ENCODE measurements around the gene NAV2. TPM values are rescaled to one million over a fixed set of nuclear protein-coding genes. Genes with fewer than 3 reads are reported as not detected.

Gene NAV2
- total RNA-seq, 1 donor from 2014 or later: 17.6 TPM

DNA sequence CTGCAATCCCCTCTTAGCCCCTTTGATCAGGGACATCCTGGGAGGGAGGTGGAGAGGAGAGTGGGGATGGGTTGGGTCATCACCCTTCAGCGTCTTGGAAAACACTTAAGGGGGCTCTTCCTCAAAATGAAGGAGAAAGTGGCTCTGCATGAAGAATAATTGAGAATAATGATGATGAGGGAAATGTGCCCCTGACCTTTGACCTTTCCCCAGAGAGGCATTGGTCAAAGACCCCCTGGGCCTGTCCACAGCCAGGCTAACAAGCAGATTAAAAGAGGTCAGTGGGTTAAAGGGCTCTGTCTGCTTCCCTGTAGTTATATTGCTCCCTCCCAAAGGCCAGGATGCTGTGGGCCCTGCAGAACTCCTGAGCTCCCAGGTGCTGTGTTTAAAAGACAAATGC, 68.7 kb downstream of the NAV2 start:
- no peak for DNase-seq

DNA sequence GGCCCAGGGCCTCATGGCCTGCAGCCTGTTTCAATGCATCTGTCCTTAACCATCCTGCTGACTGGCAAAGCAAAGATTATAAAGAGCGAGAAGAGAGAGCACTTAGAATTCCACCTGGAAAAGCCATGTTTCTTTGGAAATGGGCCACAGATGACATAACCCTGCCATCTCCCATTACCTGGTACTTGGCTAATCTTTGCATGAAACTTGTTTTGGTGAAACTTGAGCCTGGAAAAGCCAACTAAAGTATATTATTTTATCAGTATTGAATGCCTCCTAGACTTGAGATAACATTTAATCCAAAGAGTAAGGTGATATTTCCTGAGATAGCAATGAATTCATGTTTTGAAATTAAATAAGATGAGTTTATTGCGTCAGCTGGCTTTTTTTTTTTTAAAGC, 72.6 kb downstream of the NAV2 start:
- no peak for DNase-seq

DNA sequence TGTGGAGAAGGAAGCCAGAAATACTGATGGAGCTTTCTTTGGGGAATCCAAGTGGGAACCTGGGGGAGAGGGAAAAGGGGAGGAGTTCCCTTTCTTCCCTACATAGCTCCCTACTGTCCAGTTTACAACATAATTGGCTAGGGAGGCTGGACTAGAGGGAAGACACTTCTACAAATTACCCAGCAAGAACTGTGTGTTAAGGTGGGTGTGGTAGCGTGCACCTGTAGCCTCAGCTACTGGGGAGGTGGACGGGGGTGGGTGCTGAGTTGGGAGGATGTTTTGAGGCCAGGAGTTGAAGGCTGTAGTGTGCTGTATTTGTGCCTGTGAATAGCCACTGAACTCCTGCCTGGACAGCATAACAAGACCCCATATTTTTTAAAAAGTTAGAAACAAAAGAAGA, 74.0 kb downstream of the NAV2 start:
- no peak for DNase-seq

DNA sequence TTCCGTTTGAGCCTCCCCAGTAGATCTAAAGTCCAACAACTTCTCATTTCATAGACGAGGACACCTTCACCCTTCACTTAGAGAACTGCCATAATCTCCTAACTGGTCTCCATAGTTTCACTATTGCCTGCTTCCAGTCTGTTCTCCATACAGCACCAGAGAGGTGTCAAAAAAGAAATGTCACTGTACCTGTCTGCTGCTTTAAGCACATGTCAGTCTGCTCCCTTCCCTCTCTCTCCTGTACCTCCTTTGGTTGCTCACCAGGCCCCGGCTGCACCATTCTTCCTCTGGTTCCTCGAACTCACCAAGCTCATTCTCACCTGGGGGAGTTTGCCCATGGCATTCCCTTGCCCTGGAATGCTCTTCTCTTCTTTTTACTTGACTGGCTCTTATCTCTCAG, 75.8 kb downstream of the NAV2 start:
- no peak for DNase-seq

DNA sequence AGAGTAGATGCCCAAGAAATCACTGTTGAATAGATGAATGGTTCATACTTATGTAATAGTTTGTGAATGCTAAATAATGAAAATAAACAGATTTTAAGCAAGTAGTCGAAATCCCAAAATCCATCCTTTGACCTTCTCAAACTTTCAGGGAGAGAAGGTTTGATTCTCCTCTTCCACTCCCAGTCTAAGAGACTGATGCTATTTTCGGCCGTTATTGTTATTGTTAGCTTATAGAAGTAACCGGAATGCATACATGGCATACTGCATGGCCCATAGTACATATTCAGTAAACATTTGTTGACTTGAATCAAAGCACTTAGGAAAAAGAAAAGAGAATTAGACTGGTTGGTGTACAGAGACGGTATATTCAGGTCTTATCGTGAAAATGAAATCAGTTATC, 76.6 kb downstream of the NAV2 start:
- DNase-seq: no peak

DNA sequence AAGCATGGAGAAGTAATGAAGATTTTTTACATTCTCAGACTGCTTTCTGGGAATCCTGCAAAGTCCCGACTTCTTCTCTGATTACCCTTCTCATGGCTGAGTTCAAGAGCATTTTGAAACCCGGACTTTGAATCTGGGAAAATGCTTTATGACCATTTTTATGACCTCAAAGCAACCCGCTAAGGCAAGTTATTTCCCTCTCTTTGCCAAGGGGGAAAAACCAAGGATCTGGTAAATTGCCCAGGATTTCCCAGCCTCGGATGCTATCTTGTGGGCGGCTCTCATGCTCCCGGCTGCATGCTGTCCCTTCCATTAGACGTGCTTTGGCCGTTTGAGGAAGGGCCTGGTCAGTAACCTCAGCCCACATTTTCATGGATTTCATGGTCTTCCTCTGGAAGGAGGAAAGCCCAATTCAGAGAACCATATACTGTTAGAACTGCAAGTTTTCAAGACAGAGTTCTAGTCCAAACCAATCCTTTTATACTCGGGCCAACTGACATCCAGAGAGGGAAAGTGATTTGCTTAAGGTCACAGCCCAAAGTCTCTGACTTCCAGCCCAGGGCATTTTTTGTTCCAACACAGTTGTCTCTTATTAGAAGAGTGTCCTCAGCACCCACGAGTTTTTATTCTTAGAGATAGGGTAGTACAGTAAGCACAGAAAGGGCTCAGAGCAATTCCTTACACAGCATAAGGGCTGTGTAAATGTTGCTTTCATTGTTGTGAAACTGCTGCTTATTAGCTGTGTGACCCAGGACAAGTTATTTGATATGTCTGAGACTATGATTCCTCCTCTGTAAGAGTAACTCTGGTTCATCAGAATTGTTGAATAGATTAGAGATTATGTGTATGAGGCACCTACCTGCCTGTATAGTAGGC, 77.4 kb downstream of the NAV2 start:
- DNase-seq: no peak

DNA sequence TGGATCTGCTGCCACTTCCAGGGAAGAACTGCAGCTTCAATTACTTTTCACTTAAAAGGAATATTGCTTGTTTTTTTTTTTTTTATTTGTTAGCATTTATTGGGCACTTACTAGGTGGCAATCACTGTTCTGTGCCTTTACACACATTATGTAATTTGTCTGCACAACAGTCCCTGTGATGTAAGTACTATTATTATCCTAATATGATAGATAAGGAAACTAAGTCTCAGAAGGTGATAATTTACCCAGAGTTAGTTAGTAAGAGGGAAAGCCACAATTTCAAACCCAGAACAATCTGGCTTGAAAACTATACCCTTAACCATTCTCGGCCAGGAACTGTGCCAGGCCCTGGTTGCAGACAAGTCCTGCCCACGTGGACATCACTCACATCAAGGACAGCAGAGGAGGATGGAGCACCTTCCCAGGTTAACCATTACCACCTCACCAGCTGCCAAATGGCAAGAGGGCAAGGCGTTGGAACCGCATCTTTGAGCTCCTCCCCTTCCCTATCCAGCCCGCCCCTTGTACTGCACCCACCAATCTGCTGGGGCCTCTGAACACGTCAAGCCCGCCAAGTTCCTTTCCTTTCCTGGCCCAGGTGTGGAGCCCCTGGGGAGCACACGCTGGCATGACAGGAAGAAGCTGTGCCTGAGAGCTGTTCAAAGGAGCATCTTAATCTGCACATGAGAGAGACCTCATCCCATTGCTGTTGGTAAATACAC, 78.4 kb downstream of the NAV2 start:
- DNase-seq: no peak

DNA sequence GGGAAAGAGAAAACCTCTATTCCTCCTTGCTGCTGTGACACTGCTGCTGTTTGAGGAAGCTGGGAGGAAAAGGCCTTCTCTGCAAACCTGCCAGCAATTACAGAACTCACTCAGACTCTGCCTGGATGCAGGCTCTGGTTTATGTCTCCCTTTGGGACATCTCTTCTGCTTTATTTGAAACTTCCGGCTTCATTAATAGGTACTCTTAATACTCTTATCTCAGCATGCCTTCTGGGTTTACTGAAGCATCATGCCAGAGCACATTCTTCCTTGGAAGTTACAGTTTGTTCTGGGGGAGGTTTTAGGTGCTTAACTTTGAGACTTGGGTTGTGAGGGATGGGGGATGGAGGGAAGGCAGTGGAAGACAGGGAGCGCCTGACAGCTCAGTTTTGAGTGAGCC, 79.9 kb downstream of the NAV2 start:
- DNase-seq: no peak

DNA sequence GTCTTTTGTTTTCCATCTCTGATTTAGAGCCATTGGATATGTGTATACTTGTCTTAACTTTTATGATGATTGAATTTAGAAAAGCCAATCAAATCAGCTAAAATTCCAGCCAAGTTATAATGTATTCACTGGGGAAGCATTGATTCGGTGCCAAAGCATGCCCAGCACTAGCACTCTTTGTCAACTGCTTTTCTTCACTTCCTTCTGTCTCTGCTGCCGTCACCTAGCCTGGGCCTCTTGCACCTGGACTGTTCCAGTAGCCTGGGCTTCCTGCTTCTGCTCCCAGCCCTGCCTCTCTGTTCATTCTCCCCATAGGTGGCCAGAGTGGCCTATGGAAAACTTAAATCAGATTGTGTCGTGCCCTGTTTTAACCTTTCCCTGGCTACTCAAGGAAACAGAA, 80.7 kb downstream of the NAV2 start:
- DNase-seq: no peak

DNA sequence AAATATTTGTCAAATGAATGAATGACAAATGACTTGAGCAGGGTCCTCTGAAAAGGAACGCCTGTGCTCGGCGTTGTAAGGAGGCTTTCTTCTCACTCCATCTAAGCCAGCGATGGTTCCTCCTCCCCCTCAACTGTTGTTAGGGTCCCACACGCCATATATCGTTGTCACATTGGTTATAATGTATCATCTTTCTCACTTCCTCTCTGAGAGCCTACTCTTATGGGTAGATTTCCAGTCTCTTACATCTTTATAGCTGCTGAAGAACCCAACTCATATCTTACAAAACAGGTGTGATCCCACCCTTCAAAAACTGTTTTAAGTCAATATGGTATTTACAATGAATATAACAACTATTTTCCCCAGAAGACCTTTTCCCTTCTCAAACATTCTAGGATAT, 81.5 kb downstream of the NAV2 start:
- DNase-seq: no peak

DNA sequence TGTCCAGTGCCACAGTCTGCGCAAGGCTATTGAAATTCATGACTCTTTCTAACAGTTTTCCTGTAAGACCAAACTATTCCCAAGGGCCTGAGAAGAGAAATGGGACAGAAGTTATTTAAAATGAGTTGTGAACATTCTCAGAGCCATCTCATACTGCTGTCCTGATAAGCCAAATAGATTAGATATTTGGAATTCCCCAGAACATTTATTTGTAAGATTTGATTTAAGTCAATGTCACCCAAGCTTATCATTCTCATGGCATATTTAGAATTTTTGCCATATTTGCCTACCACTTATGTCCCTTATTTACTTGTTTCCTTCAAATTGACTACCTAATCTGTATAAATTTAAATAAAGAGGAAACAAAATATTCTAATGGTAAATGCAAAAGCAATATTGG, 82.4 kb downstream of the NAV2 start:
- no peak for DNase-seq

DNA sequence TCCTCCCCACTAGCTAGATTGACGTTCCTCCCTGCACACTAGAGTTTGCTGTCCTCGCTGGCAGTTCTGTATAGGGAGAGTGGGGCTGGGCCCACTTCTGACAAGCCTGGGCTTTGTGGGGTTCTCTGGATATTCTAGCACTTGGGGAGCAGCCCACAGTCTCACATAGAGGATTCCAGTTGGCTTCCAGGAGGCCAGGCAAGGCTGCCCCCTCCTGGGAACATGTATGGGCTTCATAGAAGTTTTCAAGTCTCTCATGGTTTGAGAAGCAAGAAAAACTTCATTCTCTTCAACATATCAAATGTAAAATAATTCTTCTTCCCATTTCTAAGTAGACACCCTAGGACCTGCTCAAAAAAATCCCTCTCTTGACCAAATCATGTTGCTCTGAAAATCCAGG, 87.5 kb downstream of the NAV2 start:
- no peak for DNase-seq

DNA sequence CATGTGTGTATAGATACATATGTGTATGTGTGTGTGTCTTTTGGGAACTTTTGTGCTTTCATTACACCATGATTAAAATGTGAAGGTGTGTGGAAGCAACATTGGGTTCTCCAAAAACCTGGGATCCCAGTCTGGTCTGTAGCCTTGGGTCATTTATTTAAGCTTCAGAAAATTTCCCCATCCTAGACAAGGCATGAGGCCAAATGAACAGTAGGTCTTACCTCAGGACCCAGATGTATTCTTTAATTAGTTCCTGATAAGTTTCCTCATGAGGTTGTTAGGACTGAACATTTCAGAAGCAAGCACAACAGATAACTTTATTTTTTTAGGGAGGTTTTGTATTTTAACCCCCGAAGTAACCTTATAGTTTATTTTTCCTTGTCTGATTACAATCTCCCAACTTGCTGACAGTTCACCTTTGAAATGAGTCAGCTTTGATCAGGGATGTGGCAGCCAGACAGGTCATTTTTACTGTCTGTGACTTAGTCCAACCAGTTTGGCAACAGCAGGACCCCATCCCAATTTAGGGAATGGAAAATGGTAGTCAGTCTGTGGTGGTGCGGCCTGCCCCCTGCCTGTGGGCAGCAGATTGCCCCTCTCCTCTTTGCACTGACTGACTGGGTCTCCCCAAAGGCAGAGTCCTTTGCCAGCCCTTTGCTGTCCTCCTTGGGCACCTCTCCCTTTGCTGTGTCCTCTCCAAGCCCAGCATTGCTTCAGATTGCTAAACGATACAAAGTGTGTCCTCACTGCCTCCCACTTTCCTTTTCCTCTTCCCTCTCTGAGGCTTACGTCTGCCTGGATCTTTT, 88.3 kb downstream of the NAV2 start:
- DNase-seq: no peak

DNA sequence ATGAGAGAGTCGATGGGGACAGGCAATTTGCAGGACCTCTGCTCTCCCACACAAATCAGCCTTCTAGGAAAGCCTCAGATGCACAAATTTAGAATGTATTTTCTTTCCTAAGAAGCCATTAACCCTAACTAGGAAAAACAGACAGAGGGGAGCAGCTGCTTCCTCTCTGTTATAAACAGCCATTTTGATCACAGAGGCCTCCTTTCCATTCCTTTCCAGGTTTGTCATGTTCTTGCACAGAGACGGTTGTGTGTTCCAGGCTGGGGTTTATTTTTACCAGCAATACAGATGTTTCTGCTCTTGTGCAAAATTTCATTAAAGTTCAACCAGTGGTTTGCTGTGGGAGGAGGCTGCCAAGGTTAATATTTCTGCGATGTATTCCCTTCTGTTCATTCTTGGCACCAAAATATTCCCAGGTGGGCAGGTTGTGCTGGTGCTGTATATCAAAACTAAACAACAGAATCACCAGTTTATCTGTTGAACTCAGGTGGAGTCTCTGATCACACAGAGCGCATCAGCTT, 90.2 kb downstream of the NAV2 start:
- no peak for DNase-seq

DNA sequence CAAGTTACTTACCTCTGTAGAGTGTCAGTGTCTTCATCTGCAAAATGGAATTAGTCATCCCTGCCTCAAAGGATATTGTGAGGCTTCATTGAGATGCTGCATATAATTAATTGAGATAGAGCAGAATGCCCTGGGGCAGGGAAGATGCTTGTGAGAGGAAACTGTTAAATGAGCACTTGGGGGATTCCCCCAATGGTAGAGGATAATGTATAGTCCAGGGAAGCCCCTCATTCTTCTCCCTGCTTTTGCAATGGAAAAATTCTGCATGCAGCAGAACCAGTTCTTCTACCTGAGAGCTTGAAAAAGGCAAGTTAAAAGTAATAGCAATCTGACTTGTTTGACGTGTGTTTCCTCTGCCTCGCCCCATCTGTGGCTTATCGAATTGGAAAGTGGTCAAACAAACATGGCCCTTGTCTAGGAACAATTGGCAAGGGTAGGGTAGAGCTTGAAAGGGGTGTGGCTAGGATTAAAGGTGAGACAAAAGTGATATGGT, 90.9 kb downstream of the NAV2 start:
- no peak for DNase-seq

DNA sequence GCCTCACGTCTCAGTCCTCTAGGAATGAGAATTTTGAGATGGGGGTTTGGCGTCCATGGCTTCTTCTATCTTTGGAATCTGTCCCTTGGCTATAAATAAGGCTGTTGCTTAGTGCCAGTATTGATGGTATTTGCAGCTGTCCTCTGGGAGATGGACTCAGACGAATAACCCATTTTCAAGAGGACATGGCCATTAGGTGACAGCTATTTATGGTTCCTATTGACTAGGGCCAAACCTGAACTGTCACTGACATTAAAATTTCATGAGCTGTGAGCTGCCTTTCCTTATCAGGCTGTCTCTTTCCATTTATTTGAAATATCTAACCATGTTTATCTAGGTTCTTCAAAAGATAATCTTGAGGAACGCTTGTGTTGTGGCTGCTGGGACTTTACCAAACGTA, 92.7 kb downstream of the NAV2 start:
- no peak for DNase-seq

DNA sequence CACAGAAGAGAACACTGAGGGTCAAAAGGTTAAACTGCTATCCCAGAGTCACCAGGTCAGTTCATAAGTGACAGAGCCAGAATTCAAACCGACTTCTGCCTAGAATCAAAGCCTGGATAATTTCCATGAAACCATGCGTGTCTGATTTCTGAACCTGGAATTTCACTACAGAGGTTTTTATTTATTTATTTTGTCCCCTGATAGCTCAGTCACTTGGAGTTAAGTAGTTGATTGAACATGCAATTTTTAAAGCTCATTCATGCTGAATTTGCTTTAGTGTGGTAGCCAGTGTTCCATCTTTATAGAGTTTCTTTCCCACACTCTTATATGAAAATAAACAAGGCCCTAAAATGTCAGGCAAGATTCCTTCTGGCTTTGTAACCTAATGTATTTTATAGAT, 93.2 kb downstream of the NAV2 start:
- DNase-seq: no peak

DNA sequence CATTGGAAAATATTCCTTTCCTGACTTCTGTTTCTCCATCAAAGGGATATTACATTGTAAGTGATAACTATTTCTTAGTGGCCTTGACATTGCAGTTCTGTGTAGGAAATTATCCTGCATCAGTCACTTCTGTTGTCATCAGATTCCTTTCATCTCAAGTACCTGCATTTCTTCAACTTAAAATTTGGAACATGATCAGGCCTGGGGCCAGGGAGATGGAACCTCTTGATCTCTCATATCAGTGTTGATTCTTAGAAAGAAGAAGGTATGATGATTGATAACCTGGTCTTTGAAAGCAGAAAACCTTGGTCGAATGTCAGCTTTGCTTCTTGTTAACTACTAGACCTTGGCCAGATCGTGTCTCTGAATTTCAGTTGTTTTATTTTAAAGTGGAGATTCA, 93.6 kb downstream of the NAV2 start:
- DNase-seq: no peak

DNA sequence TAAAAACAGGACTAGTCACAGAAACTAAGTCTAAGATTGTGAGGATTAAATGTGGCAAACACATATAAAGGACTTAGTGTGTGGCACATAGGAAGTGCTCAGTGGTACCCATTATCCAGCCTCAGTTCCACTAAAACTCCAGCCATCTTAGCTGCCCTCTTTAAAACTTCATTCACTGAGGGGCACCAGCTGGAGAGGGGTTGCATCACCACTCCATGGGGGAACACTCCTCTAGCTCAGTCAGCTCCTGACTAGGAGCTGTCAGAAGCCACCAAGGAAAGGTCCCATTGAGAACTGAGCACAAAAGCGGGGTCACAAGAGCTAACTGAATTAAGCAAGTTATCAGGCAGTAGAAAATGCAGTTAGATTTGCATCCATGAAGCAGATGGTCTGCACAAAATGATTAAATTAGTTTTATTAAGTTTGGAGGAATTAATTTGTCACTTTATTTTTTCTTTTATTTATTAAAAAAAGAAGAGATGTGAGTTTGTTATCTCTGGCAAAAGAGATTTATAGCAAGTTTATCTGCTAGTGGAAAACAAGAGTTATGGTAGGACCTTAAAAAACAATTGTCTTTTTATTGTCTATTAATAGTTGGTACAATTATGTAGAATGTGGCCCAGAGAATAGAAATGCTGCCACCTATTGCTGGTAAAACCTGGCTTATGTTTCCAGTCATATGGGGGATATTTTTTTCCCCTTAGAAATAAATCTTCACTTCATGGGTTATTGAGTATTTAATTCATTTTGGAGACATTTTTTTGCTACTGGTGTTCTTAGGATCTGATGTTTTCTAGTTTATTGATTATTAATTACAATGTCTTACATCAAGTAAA, 95.7 kb downstream of the NAV2 start:
- DNase-seq: no peak

DNA sequence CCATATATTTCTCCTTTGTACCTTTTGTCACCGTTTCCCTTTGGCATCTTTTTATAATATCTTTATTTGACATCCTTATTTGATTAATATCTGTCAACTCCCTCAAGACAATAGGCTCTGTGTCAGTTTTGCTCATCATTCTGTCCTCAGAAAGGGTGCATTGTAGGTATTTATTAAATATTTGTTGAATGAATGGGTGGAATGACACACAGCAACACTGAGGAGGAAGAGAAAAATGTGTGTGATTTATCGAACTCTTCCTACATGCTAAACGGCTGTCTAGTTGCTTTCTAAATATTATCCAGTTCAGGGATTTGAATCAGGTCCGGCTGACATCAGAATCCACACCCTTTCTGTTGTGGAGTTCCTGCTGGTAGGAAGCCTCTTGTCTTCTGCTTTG, 98.2 kb downstream of the NAV2 start:
- no peak for DNase-seq

DNA sequence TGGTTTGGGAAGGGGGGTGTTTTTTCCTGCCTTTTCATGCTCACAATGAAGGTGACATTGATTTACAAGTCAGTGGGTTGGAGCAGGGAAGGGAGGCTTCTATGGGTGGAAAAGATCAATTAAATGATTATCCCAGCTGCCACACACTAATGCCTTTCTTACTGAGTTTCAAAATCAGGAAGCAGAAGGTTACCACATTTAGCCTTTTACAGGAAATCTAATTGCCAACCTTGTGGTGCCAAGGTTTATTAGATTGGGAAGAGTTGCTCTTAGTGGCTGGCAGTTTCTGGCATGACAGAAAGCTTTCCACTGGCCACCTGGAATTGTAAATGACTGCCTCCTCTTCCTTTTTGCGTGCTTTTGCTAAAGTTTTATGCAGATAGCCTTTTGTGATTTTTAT, 98.7 kb downstream of the NAV2 start:
- no peak for DNase-seq

DNA sequence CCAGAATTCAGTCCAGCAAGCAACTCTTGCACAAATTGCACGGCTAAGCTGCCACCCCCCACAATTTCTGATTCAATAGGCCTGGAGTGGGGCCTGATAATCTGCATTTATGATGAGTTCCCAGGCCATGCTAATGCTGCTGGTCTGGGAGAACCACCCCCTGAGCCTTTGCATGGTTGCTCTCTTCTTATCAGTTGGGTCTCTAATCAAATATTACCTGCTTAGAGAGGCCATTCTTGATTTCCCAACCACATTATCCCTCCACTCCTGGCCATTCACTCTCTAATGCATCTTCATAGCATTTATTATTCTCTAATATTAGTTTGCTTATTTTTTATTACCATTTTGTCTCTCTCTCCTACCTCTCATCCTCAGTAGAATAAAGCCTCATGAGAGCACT, 99.5 kb downstream of the NAV2 start:
- DNase-seq: no peak

All from occipital lobe (tissue), 2 donors.